NCI-H82 (cell line): ENCODE data around the gene DGCR6L.
"Not testable (repeated sequence)": the region's sequence is repeated elsewhere in the genome, so short reads cannot be mapped to it uniquely, and the experiment has no call there.

ENCODE experiments used
- DNase-seq: peaks from one replicate; lab custom pipeline; 2025; lab: John Stamatoyannopoulos, UW

Gene DGCR6L

GRCh38 chr22:20275836-20276235 lies 44.0 kb downstream of the DGCR6L start:
- no peak for DNase-seq

GRCh38 chr22:20275325-20275724 lies 44.5 kb downstream of the DGCR6L start:
- DNase-seq = not testable (repeated sequence)

DNA sequence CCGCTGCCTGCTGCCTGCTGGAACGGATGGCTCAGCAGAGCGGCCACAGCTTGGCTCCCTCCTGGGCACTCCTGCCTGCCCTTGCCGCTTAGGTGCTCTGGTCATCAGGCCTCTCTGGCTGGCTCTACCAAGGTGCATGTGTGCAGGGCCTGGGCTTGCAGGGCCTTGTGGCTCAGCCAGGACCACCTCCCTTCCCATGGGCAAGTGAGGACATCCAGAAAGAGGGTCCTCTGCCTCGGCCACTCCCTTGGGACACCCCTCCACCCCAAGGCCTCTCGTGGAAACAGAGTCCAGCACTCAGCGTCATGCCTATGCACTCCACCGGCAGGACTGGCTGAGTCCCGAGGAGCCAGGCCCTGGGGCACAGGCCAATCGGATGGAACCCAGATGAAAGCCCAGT lies 45.5 kb downstream of the DGCR6L start:
- DNase-seq = not testable (repeated sequence)

DNA sequence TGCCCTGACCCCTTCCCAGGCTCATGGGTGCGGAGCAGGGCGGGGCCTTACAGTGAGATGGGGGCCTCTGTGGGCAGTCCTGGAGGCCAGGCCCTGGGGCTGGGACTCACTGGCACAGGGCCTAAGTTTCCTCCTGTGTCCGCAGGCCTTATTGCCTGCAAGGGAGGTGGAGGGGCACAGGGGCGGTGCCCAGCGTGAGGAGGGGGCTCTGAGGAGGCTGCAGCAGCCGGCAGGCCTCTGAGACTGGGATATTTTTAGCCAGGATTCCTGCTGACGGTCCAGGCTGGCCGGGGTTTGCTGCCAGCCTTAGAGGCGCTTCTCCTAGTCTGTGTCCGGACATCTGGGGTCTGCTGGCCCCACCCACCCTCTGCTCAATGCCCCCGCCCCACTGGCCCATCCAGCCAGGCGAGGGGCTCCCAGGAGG lies 46.1 kb downstream of the DGCR6L start:
- no peak for DNase-seq

GRCh38 chr22:20272700-20273099 lies 47.2 kb downstream of the DGCR6L start:
- no peak for DNase-seq

- no peak for DNase-seq
Observed at GRCh38 chr22:20272174-20272573, 47.7 kb downstream of the DGCR6L start.

DNA sequence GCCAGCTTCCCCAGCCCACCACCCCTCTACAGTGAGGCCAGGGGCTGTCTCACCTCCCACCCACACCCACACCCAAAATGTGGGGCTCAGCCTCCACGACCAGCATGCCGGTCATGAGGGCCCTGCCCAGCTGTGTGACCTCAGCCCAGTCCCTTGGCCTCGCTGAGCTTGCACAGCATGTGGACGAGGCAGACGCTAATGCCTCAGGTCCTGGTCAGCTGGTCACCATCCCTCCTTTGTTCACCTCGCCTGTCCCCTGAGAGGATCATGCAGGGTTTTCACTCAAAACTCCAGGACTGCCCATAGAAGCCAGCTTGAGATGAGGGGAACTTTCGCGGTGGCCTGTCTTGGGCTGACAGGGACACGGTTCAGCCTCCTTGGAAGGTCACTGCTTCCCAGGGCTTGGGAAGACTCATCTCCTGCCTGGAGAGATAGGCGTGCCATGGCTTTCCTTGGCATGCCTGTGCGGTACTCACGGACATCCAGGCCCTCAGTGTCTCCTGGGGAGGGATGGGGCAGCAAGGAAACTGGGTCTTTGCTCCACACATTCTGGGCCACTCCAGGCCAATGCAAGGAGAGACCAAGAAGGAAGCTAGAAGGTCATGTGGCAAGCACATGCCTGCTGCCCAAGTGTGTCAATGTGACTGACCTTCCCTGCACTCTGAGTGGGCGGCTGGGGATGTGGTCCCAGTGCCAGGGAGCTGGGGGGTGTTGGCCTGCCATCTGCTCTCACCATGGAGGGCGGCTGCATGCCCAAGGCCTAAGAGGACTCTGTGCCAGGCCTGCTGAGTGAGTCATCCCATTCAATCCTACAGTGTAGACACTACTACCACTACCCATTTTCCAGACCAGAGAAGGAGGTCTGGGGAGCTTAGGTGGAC lies 48.5 kb downstream of the DGCR6L start:
- DNase-seq = no peak

GRCh38 chr22:20270190-20271113 lies 49.4 kb downstream of the DGCR6L start:
- DNase-seq = peak; percentile 49

DNA sequence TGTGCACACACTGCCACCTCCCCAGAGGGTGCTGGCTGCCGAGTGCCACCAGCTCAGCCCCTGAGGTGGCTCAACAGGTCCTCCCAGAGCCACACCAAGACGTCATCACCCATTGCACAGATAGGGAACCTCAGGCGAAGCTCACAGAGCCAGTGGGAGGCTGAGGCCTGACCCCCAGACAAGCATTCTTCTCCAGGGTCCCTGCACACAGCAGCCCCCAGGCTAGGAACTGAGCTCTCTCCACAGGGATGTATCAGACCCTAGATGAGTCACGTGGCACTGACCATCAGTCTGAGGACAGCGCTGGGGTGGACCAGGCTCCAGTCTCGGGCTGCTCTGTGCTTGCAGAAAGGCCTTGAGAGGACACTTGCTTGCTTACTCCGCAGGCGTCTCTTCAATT lies 50.2 kb downstream of the DGCR6L start:
- not testable (repeated sequence) for DNase-seq

- DNase-seq = not testable (repeated sequence)
Observed at GRCh38 chr22:20269201-20269600, 50.7 kb downstream of the DGCR6L start.

GRCh38 chr22:20268279-20269012 lies 51.4 kb downstream of the DGCR6L start, which contains the start of gene RTN4R:
Gene RTN4R, minus strand, starts transcription at chr22:20268318. Its CDS starts 226 bp downstream, at chr22:20268092.
- peak; percentile 72 for DNase-seq

GRCh38 chr22:20267441-20268278 lies 52.2 kb downstream of the DGCR6L start:
- peak; percentile 35 for DNase-seq

DNA sequence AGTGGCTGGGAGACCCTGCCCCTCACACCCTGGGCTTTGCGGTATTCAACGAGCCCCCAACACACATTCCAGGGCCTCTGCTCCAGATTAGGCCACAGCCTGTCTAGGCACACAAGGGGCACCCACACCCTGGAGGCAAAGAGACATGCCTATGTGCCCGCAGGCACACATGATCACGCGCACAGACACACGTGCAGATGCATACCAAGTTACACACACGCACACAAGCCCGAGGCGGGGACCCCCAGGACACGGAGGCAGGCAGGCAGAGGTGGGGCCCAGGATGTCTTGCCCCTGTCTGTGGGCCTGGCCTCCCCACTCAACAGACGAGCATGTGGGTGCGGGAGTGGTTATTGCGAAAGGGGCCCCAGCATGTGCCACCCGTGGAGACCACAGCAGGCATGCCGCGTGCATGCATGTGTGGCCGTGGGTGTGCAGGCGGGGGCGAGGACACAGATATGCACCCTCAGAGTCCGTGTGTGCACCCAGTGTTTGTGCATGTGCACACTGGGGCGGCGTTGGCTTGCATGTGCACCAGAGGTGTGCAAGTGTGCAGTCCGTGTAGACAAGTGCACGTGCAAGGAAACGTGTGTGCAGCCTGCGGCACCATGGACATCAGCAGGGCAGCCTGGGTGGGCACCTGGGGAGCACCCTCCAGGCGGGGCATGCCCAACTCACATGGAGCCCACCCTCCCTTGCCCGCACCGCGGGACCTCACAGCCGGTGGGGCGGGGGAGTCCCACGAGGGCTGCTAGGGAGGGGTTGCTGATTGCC lies 53.0 kb downstream of the DGCR6L start:
- not testable (repeated sequence) for DNase-seq

DNA sequence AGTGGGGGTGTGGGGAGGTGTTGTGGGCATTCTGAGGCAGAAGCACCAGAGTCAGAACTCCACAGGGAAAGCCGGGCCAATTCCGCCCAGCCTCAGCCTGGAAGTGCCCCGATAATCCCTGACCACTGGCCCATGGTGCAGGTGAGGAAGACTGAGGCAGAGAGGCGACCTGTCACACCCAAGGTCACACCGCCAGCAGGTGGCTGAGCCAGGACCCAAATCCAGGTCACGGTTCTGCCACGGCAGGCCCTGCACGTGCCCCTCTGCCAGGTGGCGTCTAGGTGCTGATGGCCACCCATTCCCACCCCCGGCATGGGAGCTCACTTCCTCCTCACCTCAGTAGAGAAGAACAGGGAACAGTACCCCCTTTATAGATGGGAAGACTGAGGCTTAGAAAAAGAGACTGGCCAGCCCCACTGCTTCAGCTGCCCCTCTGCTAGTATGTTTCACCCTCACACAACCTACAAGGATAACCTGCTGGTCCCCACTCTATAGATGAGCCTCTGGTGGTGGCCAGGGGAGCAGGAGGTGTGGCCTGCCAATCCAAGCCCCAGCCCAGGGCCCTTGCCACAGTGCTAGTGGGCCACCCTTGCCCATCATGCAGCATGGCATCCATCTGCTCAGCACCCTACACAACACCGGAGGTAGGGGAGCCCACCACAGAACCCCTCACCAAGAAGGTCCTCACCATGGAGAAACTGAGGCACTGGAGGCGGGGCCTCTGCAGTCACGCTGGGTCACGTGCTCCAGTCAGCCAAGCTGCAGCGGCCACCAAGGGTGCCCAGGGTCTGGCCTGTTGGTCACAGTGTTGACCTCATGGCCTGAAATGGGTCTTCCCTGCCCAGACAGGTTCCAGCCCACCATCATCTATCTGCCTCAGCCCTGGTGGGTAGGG lies 53.8 kb downstream of the DGCR6L start:
- not testable (repeated sequence) for DNase-seq

DNA sequence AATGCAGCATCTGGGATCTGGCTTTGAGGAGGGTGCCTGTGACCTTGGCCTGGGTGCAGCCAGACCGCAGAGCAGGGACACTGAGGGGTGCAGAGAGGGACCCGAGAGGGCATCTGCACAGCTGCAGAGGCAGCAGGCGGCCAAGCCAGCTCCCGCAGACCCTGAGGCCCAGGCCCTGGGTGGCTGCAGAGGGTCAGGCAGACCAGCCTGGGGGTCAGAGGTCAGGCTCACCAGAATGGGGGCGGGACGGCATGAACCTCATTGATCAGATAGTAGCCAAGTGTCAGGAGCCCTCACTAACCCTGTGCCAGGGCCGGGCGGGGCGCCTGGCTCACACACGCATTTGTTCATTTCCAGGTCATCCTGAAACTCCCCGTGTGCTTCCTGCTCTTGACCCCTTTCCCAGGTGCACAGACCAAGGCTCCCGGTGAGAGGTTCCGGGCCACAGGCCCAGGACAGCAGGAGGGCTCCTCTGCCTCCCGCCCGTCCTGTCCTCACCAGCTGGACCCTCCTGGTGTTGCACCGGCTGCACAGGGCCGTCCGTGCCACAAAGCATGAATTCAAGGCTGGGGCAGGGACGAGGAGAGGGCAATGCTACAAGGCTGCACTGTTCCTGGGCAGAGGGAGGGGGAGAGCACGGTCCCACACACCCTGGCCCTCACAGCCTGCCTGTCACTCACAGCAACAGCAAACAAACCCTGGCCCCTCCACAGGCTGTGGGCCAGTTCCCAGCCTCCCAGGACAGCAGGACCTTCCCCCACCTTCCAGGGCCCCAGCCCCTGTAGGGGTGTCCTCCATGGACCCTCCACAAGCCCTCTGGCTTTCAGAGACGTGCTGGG lies 55.0 kb downstream of the DGCR6L start:
- no peak for DNase-seq
